Cerebellar cortex (tissue), 1 donor: ENCODE results near the gene WFIKKN2.

Experiments used
- DNase-seq: peaks from one replicate; pipeline ENCODE4 v3.0.0-alpha.2; 2015; ENCODE audit warnings: low spot score

Gene WFIKKN2

GRCh38 chr17:50836826-50837225 is 1.4 kb downstream of the WFIKKN2 start:
- no peak for DNase-seq

- DNase-seq, result no peak
Measured at GRCh38 chr17:50837286-50837979, 2.0 kb downstream of the WFIKKN2 start.

GRCh38 chr17:50837980-50838954 is 2.9 kb downstream of the WFIKKN2 start:
- no peak for DNase-seq

- DNase-seq, result no peak
Measured at GRCh38 chr17:50839591-50840310, 4.4 kb downstream of the WFIKKN2 start.

- DNase-seq, result no peak
Measured at GRCh38 chr17:50840311-50840851, 5.0 kb downstream of the WFIKKN2 start.

GRCh38 chr17:50841277-50841948 is 6.0 kb downstream of the WFIKKN2 start:
- no peak for DNase-seq

GRCh38 chr17:50841949-50842354 is 6.6 kb downstream of the WFIKKN2 start:
- peak; percentile 88 for DNase-seq

GRCh38 chr17:50842506-50843149 is 7.2 kb downstream of the WFIKKN2 start:
- no peak for DNase-seq

- no peak for DNase-seq
Measured at GRCh38 chr17:50843150-50843905, 7.9 kb downstream of the WFIKKN2 start.

GRCh38 chr17:50844117-50844700 is 8.8 kb downstream of the WFIKKN2 start:
- no peak for DNase-seq

GRCh38 chr17:50845240-50846147 is 10.1 kb downstream of the WFIKKN2 start:
- DNase-seq, result no peak

- no peak for DNase-seq
Measured at GRCh38 chr17:50847566-50847965, 12.2 kb downstream of the WFIKKN2 start.

GRCh38 chr17:50848039-50848438 is 12.7 kb downstream of the WFIKKN2 start:
- no peak for DNase-seq

- DNase-seq, result no peak
Measured at GRCh38 chr17:50848711-50849110, 13.3 kb downstream of the WFIKKN2 start.

GRCh38 chr17:50850640-50851039 is 15.3 kb downstream of the WFIKKN2 start:
- DNase-seq, result no peak

GRCh38 chr17:50853015-50853615 is 17.7 kb downstream of the WFIKKN2 start:
- no peak for DNase-seq

GRCh38 chr17:50853781-50854180 is 18.4 kb downstream of the WFIKKN2 start:
- DNase-seq, result no peak

GRCh38 chr17:50855708-50856330 is 20.4 kb downstream of the WFIKKN2 start:
- no peak for DNase-seq
